HS-27A (cell line): ENCODE data around the gene APLN.

Source experiments
- DNase-seq: peaks from one replicate; pipeline ENCODE4 v3.0.0-alpha.2; 2012; ENCODE audit warnings: low read depth, missing footprints

Gene APLN

GRCh38 chrX:129596077-129596476 is 58.7 kb downstream of the APLN start:
- DNase-seq = no peak
